ENCODE data around the gene MLH1.
"Not testable (repeated sequence)": the region's sequence is repeated elsewhere in the genome, so short reads cannot be mapped to it uniquely, and the experiment has no call there.

The MLH1 gene

DNA sequence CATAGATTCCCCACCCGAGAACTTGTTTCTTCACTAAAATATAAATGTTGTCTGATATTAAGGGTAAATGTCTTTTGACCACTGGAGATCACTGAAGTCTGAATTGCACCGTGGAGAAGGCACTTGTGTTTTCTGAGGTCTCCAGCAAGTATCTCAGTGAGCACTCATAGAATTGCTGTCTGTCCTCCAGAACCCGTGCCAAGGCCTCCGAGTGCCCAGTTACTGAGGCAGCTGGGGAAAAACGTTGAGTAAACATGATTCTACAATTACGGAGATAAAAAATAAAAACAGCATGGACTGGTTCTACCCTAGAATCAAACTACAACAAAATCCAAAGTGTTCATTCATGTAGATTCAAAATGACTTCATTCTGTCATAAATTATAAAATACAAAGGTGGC is 60.0 kb downstream of the MLH1 start:
- Histone ChIP-seq H3K4me3 (no peak overlapping the region), H3K27ac (peak overlapping the region; percentile 76 to 88)
- no peak for DNase-seq (ENCODE audit: low spot score)
- TF ChIP-seq, protein P1, sequence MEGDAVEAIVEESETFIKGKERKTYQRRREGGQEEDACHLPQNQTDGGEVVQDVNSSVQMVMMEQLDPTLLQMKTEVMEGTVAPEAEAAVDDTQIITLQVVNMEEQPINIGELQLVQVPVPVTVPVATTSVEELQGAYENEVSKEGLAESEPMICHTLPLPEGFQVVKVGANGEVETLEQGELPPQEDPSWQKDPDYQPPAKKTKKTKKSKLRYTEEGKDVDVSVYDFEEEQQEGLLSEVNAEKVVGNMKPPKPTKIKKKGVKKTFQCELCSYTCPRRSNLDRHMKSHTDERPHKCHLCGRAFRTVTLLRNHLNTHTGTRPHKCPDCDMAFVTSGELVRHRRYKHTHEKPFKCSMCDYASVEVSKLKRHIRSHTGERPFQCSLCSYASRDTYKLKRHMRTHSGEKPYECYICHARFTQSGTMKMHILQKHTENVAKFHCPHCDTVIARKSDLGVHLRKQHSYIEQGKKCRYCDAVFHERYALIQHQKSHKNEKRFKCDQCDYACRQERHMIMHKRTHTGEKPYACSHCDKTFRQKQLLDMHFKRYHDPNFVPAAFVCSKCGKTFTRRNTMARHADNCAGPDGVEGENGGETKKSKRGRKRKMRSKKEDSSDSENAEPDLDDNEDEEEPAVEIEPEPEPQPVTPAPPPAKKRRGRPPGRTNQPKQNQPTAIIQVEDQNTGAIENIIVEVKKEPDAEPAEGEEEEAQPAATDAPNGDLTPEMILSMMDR (IDR thresholded peaks at IDR 0.05), result no peak

DNA sequence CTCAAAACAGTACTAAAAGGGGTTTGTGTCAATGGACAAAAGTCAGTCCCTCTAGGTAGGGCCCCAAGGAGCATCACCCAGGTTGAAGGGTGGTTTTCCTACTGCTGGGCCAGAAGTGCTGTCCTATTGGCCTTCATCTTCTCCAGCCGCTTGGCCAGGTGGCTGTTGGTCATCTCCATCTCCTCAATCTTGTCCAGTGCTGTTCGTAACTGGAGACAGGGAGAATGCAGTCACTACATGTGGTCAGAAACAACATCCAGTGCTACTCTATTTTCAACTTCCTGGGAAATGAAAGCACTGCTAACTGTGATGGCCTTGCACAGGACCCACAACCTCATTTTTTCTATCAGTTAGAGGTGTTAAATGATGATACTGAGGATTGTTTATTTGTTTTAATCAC is 60.4 kb downstream of the MLH1 start:
- peak overlapping the region; percentile 76 to 88 for H3K27ac ChIP-seq
- peak overlapping the region; percentile 18 for H3K4me3 ChIP-seq
- no peak for DNase-seq (ENCODE audit: low spot score)
- TF ChIP-seq, protein P1 (IDR thresholded peaks at IDR 0.05), result no peak

DNA sequence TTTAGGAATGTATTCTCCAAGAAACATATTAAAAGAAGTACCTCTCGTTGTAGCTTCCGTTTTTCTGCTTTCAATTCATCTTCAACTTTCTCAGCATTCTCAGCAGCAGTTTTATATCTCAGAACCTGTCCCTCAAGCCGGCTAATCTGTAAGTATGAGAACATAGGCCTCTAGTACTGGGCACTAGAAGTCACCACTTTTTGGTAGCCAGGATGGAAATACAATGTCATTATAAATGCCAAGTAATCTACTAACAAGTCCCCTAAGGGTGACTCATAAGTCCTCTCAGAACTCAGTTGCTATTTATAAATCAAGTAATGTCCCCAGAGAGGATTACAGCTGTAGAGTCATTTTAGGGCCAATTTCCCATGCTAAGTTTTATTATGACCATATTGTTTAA is 61.1 kb downstream of the MLH1 start:
- TF ChIP-seq, protein P1 (IDR thresholded peaks at IDR 0.05), result no peak
- H3K27ac ChIP-seq, result peak overlapping the region; percentile 76 to 88
- DNase-seq (ENCODE audit: low spot score), result no peak
- H3K4me3 ChIP-seq, result peak overlapping the region; percentile 18

DNA sequence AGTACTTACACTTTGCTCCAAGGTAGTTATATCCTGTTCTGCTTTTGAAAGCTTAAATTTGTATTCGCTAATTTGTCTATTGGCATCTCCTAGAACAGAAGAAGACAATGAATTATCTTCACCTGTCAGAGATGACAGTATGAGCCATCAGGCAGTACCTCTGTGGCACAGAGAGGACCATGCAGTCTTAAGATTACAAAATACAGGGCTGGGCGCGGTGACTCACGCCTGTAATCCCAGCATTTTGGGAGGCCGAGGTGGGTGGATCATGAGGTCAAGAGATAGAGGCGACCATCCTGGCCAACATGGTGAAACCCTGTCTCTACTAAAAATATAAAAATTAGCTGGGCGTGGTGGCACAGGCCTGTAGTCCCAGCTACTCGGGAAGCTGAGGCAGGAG is 61.8 kb downstream of the MLH1 start:
- not testable (repeated sequence) for DNase-seq (ENCODE audit: low spot score); H3K4me3 ChIP-seq
- peak overlapping the region; percentile 76 to 88 for H3K27ac ChIP-seq

DNA sequence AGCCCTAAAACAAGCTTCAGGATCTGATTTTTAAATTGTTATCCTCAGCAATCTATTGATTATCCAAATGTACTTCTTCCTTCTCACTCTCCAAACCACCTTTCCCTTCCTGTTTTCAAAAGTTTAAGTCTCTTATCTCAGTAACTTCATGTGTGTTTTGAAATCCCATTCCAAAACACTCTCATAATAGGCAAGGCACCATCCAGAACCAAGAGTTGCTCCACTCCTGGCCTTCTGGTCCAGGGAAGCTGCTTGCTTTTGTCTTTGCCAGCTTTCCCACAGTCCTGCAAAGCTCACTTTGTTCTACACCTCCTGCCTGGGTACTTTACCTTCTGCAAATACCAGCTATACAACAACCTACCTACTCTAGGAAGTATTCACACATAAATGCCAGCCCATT is 63.5 kb downstream of the MLH1 start:
- Histone ChIP-seq H3K4me3 (no peak overlapping the region), H3K27ac (peak overlapping the region; percentile 33 to 62)
- TF ChIP-seq, protein P1 (IDR thresholded peaks at IDR 0.05), result no peak
- DNase-seq (ENCODE audit: low spot score), result no peak

DNA sequence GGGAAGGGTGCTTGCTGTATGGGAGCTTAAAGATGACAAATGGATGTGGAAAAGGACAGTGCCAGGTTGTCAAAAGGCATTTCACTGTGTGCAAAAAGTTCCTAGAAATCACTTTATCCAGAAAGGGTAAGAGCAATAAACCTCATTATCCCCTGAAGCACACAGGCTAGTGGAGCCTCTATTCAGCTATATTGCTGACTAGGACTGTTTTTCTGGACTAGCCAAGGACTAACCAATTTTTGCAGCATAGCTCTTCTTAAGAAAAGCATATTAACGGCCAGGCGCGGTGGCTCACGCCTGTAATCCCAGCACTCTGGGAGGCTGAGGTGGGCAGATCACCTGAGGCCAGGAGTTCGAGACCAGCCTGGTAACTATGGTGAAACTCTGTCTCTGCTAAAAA is 64.8 kb downstream of the MLH1 start:
- H3K4me3 ChIP-seq, result no peak overlapping the region

DNA sequence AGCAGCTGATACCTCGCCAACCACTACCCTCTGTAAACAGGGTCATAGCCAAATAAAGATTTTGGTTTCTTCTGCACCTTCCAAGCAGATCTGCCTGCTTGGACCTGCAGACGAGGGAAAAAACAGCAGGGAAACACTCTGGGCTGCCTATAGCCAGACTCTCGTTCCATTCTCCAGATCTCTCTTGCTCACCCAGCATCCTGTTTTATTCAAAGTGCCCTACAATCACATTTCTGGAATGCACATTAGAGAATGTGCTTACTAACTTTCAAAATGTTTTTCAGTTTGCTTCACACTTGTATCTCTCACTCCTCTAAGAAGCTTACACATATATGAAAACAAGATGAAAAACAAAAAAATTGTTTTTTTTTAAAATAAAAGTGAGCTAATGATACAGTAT is 71.4 kb downstream of the MLH1 start:
- no peak for DNase-seq (ENCODE audit: low spot score)

More for the DNA sequence above, 64.8 kb downstream of the MLH1 start:
- H3K27ac ChIP-seq, result no peak overlapping the region
- no peak for DNase-seq (ENCODE audit: low spot score)
- TF ChIP-seq, protein P1 (IDR thresholded peaks at IDR 0.05), result no peak

More for the DNA sequence above, 71.4 kb downstream of the MLH1 start:
- H3K27ac ChIP-seq, result no peak overlapping the region
- no peak overlapping the region for H3K4me3 ChIP-seq
- TF ChIP-seq, protein P1 (IDR thresholded peaks at IDR 0.05), result no peak

All from coronary artery (tissue), 2 donors.